Measurements from ENCODE around the gene METTL16.
A peak's percentile ranks its signal among the peaks of the same experiment; 100 is the strongest.

The METTL16 gene

DNA sequence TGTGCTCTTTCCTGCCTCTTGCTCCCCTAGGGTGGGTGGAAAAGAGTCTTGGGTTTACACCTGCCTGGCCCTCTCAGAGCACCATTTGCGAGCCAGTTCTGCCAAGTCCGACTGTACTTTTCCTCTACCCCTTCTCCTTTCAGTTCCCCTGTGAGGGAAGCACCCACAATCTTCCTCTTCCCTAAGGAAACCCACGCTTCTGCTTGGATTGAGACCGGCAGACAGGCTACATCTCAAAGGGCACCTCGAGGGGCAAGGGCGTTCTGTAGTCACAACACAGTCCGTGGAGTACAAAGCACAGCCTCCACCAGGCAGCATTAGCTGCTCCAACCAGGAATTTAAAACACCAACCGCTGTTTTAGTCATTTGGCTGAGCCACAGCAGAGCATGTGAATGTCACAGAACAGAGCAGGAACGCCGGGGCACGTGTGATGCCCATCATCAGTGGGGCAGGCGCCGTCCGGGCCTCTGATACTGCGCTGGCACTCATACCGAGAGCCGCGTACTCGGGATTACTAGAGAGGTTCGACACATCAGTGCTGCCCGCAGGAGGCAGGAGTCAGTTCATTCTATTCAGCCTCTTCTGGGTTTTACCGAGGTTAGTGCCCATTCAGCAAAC, 97.1 kb downstream of the METTL16 start:
- DNase-seq (ENCODE audit: low read depth), result no peak

DNA sequence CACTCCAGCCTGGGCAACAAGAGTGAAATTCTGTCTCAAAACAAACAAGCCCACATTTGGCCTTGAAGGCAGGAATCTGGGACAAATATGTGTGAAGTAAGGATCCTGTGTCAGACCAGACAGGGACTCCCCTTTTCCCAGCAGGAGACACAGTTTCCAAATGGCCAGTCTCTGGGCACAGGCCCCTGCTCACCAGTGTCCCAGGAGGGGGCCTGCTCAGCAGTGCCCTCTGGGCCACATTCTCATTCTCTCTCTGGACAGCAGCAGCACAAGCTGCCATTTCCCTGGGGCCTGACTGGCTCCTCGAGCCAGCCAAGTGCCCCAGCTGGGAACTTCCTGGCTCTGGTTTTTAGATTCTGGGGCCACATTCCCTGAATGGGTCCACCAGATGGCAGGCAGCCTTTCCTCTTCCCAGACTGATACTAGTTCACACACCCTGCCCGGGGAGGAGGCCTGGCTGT, 99.1 kb downstream of the METTL16 start:
- no peak for DNase-seq (ENCODE audit: low read depth)

DNA sequence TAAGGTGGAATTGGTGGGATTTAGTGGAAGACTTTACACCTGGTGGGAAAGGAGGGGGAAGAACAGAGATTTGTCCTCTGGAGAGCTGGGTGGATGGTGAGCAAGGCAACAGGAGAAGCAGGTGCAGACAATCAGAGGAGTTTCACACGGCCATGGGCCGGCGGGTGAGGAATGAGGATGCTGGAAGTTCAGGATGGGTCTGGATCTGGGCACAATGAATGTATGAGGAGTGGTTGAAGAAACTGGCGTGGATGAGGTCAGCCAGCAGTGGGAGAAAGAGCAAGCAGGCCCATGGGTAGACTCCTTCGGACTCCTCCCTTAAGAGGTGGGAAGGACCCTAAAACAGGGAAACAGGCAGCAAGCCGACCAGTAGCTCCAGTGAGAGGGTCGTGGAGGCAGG, 100.7 kb downstream of the METTL16 start:
- no peak for DNase-seq (ENCODE audit: low read depth)

DNA sequence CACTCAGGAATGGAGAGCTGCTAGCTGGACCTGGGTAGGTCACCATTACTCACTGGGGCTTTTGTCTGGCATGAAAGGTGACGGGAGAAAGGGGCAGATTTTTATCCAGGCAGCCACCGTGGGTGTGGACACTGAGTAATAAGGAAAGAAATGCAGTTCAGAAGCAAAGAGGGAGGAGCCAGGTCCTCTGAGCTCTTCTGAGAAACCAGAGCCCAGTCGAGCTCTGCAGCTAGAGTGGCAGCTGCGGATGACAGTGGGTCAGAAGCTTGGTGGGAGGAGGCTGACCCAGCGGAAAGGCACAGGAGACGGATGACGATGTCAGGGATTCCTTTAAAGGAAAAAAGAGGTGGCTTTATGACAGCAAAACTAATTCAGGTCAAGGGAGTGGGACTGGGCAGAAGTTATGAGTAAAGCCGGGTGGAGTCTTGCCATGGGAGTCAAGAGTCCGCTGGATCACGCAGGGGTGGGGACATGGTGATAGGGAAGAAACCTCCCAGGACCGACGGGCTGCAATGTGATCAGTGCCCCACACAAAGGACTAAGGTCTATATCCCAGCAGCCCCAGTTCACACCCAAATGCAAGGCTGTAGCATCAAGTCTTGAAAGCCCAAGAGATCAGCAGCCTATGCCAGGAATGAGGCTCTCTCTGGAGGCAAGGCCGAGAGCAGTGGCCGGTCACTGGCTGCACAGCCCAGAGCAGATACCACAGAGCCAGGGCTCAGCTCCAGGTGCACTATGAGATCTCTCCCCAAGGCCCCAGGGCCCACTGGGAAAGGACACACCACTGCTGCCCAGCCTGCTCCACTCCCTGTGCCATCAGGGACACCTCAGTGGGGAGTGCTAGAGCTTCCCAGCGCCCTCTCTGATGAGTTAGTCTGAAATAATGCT, 104.5 kb downstream of the METTL16 start:
- no peak for DNase-seq (ENCODE audit: low read depth)

DNA sequence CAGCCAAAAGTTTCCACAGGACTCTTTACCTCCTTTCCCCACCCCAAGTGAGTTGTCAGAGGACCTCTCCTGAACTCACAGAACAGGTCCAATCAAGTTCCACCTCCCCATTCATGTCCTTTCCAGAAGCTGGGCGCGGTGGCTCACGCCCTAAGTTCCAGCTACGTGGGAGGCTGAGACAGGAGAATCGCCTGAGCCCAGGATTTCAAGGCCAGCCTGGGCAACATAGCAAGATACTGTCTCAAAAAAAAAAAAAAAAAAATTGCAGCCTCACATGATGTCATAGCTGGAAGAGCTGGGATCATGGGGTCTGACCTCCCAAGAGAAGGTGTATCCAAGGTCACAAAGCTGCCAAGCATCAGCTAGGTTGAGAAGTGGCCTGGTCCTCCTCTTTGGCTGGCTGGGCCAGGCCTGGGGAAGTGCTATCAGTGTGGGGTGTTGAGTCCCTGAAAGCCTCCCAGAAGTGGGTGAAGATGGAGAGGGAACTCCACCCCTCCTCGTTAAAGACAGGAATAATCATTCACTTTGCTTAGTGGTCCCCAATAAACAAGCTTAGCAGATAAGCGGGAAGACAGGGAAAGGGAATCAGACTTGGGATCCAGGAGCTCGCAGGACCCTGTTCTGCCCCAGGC, 105.3 kb downstream of the METTL16 start:
- no peak for DNase-seq (ENCODE audit: low read depth)

DNA sequence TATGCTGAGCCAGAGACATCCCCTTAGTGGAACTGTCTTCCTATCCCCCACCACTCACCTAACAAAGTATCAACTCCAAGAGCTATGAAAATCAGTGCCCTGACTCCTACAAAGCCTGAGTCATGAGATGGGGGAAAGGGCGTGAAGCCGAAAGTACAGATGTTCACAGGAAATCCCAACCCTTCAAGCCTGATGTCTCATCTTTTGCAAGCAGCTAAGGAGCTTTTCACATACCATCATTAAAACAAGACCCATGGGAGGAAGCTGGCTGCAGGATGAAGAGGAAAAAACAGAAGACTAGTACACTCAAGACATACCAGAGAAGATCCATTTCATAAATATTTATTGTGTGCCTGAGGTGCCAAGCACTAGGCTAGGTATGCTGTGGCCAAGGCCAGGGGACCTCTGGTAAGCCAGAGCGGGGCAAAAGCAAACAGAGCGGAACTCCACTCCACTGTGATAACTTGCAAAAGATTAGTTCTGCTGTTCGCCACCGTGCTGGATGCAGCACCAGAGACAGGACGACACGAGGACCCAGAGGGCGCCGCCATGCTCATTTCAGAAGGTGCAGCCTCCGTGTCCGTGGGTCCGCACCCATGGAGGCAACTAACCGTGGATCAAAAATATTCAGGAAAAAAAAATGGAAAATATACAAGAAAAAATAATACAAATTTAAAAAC, 106.3 kb downstream of the METTL16 start:
- DNase-seq (ENCODE audit: low read depth), result no peak

DNA sequence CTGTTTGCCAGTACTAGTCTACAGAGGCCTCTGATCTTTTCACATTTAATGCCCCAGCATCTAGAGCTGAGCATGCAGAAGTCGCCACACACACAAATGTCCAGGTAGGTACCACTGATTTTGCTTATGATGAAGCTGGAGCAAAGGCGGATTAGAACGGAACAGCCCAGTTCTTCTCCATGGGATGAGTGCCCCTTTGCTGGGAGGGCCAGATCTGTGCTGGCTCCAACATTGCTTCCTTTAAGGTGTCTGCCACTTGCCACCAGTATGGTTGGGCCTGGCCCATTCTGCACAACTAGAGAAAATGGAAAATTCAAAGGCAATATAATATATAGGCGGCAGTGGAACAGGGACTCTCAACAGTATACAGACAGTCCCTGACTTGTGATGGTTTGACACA, 108.6 kb downstream of the METTL16 start:
- no peak for DNase-seq (ENCODE audit: low read depth)

DNA sequence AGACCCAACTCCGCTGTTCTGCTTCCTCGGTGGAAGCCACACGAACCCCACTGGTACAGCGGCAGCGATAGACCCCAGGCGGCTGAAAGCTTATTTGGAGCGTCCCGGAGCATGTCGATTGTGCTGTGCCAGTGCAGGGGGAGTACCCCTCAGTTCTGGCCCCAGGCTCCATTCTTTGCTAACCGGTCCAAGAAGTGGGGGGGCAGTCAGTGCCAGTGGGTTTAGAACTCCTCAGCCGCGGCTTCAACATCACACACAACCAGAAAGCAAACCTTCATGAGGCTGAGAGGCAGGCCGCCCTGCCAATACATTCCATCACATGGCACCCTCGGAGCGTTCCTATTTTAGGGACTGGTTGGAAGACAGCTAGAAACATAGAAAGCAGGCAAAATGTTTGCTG, 109.1 kb downstream of the METTL16 start:
- no peak for DNase-seq (ENCODE audit: low read depth)

DNA sequence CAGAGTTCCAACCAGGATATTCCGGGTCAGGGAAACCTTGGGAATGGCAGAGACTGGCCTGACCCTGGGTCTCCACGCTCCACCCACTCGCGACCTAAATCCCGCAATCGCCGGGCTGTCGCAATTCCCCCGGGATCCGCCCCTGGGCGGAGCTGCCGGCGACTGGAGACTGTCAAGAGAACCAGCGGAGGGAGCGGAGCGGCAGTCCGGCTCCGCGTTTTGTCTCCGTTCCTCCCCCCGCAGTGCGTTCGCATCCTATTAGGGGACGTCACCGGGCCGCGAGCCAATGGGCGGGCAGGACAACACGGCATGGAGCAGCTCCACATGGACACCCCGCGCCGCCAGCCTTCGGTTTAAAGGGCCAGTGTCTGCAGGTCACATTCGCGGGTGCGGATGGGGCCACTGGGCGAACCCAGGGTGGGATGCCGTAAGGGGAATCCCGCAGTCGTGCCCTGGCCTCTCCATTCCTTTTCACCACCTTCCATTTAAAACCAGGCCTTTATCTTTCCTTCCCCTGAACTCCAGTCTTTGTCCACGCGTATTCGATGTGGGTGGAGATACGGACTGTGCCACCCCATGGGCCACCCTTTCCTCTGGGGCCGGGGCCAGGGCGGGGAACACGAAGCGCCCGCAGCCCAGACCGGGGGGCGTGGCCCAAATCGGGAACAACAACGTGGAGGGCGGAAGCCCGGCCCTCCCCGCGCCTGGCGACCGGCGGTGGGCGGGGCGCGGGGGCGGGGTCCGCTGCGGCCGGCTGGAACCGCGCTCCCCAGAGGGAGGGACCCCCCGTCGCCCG, 110.1 kb downstream of the METTL16 start:
- peak; percentile 99 for DNase-seq (ENCODE audit: low read depth)

DNA sequence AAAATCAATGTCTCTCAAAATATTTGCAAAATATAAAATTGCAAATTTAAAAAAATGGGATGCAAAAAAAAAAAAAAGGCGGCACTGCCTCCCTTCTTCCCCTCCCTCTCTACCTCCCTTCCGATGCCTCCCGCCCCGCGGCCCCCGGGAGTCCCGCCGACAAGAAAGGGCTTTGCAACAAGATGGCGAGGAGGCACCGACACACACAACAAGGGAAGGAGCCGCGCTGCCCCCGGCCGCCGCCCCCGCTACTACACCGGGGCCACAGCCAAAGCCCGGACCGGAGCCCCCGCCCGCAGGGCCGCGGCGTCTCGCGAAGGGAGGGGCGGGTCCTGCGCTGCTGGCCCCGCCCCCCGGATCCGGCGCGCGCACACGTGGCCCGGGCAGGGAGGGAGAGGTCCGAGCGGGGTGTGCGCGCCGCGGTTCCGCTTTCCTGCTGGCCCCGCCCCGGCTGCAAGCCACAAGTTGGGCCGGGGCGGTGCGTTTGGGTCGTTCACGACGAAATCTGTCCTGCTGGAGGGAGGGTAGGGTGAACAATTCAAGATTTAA, 110.7 kb downstream of the METTL16 start, which contains the start of gene MNT:
MNT (minus strand) TSS at position 184 of the 549 bp plus-strand sequence. CDS start 348 bp downstream, outside the sequence.
- peak; percentile 92 for DNase-seq (ENCODE audit: low read depth)

DNA sequence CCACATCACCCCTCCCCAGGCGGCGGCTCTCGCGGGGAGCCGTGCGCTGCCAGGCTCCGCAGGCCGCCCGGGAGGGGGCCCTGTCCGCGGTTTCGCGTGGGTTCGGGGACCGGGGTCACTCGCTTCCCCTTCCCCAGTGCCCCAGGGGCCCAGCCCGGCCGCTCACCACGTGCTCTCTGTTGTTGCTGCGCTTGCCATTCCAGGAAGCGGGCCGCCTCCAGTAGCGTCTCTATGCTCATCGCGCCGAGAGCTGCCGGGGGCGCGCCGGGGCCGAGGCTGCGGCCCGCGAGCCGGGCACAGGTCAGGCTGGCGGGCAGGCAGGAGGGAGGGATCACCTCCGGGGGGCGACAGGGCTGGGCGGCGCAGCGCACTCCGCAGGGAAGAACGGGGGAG, 111.2 kb downstream of the METTL16 start:
- DNase-seq (ENCODE audit: low read depth), result peak; percentile 31

DNA sequence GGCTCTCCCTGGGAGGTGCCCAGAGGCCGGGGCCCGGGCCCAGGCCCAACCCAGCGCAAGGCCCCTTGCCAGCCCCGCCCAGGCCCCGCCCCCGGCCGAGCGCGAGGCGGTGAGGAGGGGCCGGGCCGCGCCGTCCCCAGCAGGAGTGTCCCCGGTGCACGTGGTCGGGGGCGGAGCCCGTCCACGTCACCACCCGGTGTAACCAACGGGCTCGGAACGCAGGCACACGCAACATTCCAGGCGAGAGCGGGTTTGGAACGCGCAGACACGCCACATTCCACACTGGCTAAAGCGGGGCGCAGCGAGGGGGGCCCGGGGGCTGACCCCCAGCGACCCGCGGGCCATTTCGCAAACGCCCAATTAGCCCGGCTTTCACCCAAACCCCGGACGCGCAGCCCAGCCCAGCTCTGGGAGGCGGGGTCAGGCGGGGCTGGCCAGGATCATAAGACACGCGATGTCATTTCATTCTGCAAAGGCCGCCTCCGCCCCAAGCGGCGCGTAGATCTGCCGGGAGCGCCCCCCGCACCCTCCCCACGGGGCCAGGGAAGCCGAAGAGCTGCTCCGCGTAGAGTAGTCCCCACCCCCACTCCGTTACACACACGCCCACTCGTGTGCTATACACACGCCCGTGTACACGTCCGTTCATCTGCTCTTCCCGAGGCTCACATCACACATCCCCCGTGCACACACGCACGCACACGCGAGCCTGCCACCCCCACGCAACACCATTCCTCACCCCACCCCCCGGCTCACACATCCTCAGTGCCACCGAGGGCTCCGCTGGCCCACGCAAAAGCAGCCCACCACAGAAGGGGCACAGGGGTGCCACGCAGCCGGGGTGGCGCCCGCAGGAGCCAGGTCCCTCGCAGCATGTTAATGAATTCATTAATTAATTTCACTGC, 111.9 kb downstream of the METTL16 start:
- peak; percentile 92 for DNase-seq (ENCODE audit: low read depth)

DNA sequence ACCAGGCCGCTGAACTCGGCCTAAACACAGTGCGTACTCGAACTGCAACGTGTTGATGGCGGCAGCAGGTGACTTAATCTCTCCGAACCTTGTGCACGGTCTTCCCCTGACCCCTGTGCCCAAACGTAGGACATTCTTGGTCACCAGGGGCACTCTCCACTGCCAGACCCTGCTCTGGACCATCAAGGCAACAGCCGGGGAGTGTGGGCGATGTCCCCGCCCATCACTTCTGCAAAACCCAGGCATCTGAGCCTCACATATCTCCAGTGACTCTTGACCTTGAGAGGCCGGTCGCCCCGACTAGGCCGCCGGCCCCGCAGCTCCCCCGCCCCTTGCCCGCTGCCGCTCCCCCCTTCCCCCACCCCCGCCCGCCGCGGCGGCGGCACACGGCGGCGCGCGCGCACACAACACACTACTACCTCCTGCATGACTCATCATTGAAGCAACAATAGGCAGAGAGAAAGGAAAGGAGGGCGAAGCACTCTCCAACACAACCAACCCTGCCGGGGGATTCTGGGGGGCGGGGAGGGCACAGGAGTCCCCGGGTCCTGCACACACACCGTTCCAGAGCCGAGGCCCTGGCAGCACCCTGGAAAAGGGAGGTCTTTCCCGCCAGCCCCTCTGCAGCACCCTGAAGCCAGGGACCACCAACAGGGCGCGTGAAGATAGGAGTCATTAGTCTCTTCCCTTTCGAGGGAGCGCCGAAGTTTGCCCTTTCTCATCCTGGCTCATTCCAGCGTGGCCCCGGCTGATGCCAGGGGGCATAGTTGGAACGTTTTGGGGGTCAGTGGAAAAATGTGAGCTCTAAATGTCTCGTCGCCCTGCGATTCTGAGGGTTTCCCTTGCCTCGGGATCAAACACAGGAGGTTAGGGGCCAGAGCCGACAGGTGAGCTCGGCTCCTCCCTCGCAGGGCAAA, 112.8 kb downstream of the METTL16 start:
- DNase-seq (ENCODE audit: low read depth), result peak; percentile 61

DNA sequence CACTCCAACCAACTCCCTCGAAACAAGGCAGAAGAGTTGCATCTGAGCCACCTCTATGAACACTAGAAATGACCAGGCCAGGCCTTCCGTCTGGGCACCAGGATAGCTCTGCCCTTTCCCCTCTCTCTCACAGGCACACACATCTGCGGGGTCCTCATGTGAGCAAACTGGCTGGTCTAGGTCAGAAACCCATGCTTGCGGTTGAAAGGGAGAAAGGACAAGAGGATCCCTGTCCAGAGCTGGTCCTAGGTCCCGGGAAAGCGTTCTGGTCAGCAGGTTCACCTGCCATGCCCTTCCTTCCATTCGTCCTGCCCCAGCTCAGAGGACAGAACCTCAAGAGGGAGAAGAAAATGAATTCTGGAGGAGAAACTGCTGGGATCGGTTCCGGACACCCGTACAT, 113.5 kb downstream of the METTL16 start:
- DNase-seq (ENCODE audit: low read depth), result no peak

DNA sequence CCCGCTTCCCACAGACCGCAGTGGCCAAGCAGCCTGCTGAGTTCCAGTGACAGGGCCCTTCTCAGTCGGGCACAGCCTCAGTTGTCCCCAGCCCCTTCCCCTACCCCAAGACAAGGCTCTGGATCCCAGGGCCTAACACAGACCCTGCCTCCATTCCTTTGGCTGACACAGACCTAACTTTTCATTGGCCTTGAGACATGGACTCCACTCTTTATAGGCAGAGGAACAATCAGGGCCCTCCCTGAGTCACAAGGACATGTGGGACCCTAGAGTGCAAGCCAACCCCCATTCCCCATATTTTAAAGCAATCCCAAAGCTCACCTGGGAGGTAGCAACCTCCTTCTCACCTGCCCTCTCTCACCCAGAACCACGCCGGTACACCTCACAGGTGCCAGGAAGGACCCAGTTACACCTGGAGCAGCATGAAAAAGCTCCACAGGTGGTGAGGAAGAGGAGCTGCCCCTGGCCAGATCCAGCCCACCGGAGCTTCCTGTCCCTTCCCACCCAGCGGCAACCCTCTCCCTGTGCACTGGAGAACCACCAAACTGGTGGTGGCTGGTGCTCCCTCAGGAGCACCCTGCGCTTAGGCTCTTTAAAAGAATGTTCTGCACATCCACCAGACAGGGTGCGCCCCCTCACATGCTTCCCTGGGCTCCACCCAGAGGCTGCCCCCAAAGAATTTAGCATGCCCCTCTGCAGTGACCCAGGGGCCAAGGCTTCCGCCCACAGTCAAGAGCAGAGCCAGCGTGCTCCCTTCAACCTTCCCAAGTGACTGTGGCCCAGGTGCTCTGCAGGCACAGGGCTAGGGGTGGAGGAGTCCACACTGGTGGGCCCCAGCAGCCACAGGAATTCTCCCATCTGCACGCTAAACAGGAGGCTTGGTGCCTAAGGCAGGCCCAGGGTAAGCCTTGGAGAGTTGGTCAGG, 114.2 kb downstream of the METTL16 start:
- DNase-seq (ENCODE audit: low read depth), result no peak

DNA sequence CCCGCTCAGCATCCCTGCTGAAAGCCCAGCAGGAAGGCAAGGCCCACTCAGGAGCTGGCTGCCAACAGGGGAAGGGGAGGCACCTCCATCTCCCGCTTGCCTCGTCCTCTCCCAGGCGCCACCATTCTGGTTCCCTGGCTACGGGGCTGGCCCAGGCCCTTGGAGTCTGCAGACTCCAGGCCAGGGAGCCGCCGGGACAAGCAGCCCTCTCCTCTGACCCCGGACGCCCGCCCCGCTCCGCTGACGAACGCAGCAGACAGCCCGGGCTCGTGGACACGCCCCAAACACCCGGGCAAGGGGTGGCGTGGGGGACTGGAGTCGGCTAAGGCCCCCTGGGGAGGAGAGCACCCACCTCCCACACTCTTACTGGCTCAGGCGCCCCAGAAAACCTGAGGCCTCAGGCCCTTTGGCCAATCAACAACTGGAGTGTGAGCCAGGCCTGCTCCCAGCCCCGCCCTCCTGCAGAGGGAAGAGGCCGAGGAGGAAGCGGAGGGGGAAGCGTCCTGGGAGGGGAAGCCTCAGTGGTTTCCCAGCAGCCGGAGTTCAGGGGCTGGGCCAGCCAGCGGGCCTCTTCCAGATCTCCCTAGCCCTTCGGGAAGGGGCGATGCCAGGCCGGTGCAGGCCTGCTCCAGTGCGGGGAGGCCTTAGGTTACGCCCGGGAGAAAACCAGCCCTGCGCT, 115.0 kb downstream of the METTL16 start:
- peak; percentile 34 for DNase-seq (ENCODE audit: low read depth)

DNA sequence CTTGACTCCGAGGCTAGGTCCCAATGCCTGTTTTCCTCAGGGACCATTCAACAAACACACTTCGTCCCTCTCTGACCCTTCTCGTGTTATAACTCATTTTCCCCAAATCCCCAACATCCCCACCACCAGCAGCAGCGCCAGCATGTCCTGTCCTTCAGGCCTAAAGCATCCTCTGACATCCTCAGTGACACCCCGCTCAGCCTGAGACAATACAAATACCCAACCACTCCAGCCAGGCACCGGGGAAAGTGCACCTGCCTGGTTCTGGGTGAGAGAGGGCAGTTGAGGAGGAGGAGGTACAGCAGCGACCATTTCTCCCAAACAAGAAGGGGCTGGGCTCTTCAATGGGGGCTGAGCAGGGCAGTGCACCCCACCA, 115.5 kb downstream of the METTL16 start:
- no peak for DNase-seq (ENCODE audit: low read depth)

Measured in T-helper 22 cell (primary cell).